Mucosa of stomach (tissue), 1 donor: ENCODE results near the gene S100A7A.
"Not testable (repeated sequence)": the region's sequence is repeated elsewhere in the genome, so short reads cannot be mapped to it uniquely, and the experiment has no call there.

Experiments used
- H3K27me3 ChIP-seq: one replicate; pipeline ENCODE4 v1.7.0; 2013; ENCODE audit warnings: mild to moderate bottlenecking, low read length; ENCODE audit not compliant: control insufficient read depth, insufficient read depth
- H3K36me3 ChIP-seq: one replicate; pipeline ENCODE4 v1.7.0; 2013; ENCODE audit warnings: low read length; ENCODE audit not compliant: control insufficient read depth, insufficient read depth
- H3K4me1 ChIP-seq: one replicate; pipeline ENCODE4 v1.7.0; 2013; ENCODE audit warnings: mild to moderate bottlenecking, low read length; ENCODE audit not compliant: control insufficient read depth, insufficient read depth
- H3K4me3 ChIP-seq: one replicate; pipeline ENCODE4 v1.7.0; 2013; ENCODE audit warnings: low read length
- H3K9ac ChIP-seq: one replicate; pipeline ENCODE4 v1.7.0; 2013; ENCODE audit warnings: mild to moderate bottlenecking, low read length, moderate library complexity
- H3K9me3 ChIP-seq: one replicate; pipeline ENCODE4 v1.7.0; 2013; ENCODE audit warnings: mild to moderate bottlenecking, low read length, moderate library complexity; ENCODE audit not compliant: control insufficient read depth
- donor health status: Pancreatic carcinoma.

Gene S100A7A

DNA sequence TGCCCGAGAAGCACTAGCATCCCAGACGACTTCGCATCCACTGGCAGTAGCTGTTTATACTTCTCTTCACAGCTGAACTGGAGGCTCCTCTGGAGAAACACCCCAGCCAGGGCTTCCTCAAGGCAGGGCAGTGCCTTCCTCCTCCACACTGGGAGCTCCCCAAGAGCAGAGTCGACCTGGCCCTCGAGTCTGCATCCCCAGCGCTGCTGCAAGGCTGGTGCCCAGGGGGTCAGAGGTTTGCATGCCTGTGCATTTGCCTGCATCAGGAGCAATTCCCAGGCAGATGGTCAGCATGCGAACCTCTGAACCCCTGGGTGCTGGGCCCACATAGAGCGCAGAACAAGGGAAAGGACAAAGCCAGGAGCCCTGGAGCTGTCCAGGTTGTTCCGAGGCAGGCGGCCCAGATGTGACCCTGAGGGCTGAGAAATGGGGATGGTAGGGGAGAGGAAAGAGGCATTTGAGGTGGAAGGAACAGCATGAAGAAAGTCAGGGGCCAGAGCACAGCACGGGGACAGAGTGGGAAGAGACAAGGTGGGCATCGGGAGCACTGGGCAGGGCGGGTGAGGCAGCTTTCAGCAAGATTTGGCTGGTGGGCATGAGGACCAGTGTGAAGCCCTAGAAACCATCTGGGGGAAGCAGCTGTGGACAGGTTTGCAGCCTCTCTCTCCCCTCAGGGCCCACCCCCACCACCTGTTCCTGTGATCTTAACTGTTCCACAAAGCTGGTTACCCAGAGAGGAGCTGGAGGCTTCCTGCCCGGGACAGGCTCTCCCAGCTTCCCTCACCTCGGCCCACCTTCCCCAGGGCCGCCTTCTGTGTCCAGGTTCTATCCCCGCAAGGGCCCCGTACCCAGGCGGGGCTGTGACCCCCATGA lies 19.0 kb upstream of the S100A7A start:
- Histone ChIP-seq H3K27me3 (no peaks in the 10 kb centered on the region), H3K4me3 (no peak overlapping the region)

DNA sequence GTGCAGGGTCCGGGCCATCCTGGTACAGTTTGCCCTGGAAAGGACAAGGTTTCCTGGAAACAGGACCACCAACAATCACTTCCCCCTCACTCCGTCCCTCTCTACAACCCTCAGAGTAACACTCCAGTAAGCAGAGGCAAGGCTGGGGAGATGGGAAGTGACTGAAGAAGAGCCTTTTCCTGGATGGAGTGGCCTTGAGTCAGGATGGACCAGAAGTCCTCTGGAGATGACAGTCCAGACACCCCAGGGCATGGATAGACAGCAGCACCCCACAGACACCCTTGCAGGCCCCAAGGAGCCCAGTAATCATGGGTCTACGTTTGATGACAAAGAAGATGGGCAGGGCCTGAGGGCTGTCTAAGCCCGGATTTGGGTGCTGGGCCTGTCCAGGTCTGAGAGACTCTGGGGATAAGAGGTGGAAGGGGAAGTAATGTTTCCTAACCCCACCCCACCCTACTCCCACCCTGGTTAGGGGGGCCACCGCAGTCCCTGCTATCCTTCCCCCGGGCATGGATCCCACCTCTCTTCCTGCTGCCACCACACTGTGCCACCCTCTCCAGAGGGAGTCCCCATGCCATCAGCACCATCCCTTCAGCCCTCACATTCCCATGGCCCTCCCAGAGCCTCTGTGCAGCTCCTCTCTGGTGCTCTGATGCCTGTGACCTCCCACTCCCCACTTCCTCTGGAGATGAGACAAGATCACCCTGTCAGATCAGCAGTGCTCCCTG lies 18.2 kb upstream of the S100A7A start:
- no peaks in the 10 kb centered on the region for H3K4me1 ChIP-seq
- no peaks in the 10 kb centered on the region for H3K27me3 ChIP-seq
- no peaks in the 10 kb centered on the region for H3K36me3 ChIP-seq
- H3K4me3 ChIP-seq, result no peak overlapping the region
- H3K9me3 ChIP-seq, result no peaks in the 10 kb centered on the region
- no peak overlapping the region for H3K9ac ChIP-seq

More for the DNA sequence above, 19.0 kb upstream of the S100A7A start:
- no peaks in the 10 kb centered on the region for H3K36me3 ChIP-seq
- no peak overlapping the region for H3K9ac ChIP-seq
- no peaks in the 10 kb centered on the region for H3K4me1 ChIP-seq
- no peaks in the 10 kb centered on the region for H3K9me3 ChIP-seq

DNA sequence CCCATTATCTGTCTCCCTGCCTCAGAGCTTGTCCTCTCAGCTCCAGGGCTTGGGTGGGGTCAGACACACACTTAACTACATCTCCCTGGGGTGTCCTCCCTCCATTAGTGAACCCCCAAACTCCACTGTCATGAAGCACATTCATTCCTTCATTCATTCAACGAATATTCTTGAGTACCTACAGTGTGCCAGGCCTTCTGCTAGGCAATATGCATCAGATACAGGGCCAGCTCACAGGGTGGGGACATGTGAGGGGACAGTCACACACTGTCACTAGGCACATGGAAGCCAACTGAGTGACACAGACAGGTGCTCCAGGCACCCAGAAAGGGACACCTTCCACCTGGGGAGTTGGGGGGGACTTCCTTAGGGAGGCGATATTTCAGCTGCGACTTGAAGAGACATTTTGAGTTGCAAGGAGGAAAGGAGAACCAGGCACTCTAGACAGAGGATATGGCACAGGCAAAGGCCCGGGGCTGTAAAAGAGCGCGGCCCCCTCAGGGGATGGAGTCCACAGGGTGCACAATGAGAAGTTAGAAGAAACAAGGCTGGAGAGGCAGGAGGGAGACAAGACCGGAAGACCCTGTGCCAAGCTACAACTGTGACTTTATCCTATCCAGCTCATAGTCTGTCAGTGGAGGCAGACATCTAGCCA lies 16.8 kb upstream of the S100A7A start:
- Histone ChIP-seq H3K36me3 (no peaks in the 10 kb centered on the region), H3K27me3 (no peaks in the 10 kb centered on the region), H3K9me3 (no peaks in the 10 kb centered on the region), H3K9ac (no peak overlapping the region), H3K4me1 (no peaks in the 10 kb centered on the region), H3K4me3 (no peak overlapping the region)

DNA sequence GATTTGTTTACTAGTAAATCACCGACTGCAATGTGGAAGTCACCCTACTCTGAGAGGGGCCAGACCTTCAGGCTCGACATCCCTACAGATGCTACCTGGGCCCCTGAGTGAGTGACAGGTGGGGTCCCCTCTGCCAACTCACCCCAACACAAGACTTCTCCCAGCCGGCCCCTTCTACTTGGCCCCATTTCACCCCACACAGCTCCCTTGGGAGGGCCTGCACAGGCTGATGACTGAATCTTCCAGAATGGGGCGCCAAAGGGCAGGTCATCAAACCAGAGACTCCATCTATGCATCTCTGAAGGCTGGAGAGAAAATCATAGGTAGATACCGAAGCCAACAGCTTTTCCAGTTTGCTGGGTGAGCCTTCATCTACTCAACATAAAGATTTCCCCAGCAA lies 16.1 kb upstream of the S100A7A start:
- Histone ChIP-seq H3K4me1 (no peaks in the 10 kb centered on the region), H3K27me3 (no peaks in the 10 kb centered on the region), H3K36me3 (no peaks in the 10 kb centered on the region), H3K9me3 (no peaks in the 10 kb centered on the region), H3K4me3 (no peak overlapping the region), H3K9ac (no peak overlapping the region)

DNA sequence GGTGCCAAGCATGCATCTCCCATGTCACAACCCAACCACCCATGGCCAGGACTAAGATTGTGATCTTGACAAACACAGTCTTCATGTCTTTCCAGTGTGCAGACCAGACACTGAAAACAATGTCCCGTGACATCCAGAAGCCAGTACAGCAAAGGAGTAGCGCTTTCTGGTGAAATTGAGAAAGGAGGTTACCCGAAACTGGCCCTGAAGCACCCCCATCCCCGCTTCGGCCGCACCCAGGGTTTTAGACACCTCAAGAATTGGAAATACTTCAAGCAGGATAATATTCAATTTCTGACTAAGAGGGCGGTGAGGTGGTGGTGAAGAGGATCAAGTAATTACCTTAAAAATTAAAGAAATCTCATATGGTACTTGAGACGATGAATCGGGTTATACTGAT lies 14.9 kb upstream of the S100A7A start:
- Histone ChIP-seq H3K36me3 (no peaks in the 10 kb centered on the region), H3K4me1 (no peaks in the 10 kb centered on the region), H3K9ac (no peak overlapping the region), H3K9me3 (no peaks in the 10 kb centered on the region), H3K4me3 (no peak overlapping the region), H3K27me3 (no peaks in the 10 kb centered on the region)

DNA sequence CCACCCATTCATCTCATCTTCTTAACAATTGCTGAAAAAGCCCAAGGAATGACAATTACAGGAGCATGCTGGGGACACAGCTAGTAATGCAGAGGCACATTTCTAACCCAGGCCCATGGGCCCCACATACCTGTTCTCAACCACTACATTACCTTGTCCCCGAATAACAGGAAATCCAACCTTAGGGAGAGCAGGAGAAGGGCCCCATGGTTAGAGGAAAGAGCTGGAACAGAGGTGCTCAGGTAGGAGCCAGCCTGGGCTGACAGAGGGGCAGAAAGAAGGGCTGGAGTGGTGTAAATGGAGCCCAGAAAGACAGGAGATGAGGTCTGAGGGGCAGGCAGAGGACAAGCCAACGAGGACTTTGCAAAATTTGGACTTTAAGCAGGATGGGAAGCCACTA lies 14.1 kb upstream of the S100A7A start:
- Histone ChIP-seq H3K4me1 (no peaks in the 10 kb centered on the region), H3K4me3 (no peak overlapping the region), H3K27me3 (no peaks in the 10 kb centered on the region), H3K9ac (no peak overlapping the region), H3K9me3 (no peaks in the 10 kb centered on the region), H3K36me3 (no peaks in the 10 kb centered on the region)

DNA sequence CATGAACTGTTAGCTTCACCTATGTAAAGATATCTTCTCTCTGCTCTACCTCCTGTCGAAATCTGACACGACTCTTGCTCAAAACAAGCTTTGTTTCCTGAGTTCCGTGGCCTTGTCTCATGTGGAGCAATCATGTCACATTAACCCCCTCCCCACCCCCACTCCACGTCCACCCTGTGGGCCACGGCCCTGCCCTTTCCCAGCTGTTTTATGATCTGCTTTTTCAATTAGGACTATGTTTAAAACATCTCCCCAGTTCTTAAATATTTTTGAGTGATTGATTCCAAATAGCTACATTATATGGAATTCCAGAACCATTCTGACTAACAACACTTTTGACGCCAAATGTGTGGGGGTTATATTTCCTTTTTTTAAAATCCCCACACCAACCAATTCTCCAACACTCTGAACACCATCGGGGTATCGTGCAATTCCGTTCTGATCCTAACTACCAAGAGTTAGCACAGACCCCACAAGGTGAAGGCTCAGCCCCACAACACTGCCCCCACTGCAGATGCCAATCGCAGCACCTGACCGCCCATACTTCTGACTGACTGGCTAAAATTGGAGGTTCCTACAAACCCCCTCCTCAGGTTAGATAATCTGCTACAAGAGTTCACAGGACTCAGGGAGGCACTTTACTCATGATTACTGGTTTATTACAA lies 12.8 kb upstream of the S100A7A start:
- Histone ChIP-seq H3K4me3 (no peak overlapping the region), H3K4me1 (no peaks in the 10 kb centered on the region), H3K9me3 (no peaks in the 10 kb centered on the region)

DNA sequence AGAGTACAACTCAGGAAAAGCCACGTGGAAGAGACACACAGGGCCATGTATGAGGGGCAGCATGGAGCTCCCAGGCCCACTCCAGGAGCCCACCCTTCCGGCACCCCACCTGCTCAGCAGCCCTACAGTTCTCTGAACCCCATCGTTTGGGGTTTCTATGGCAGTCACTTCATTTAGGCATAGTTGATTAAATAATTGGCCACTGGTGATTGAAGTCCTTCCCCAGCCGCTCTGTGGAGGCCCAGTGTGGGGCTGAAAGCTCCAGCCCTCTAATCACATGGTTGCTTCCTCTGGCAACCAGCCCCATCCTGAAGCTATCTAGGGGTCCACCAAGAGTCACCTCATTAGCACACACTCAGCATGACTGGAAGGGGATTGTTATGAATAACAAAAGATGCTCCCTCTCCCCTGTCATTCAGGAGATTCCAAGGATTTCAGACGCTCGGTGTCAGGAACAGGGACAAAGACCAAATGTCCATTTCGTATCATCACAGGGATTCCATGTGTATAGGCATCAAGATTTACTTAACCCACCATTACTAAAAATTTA lies 12.2 kb upstream of the S100A7A start:
- no peaks in the 10 kb centered on the region for H3K27me3 ChIP-seq
- no peaks in the 10 kb centered on the region for H3K9me3 ChIP-seq
- no peaks in the 10 kb centered on the region for H3K4me1 ChIP-seq

More for the DNA sequence above, 12.8 kb upstream of the S100A7A start:
- H3K36me3 ChIP-seq, result no peaks in the 10 kb centered on the region
- no peak overlapping the region for H3K9ac ChIP-seq
- no peaks in the 10 kb centered on the region for H3K27me3 ChIP-seq

DNA sequence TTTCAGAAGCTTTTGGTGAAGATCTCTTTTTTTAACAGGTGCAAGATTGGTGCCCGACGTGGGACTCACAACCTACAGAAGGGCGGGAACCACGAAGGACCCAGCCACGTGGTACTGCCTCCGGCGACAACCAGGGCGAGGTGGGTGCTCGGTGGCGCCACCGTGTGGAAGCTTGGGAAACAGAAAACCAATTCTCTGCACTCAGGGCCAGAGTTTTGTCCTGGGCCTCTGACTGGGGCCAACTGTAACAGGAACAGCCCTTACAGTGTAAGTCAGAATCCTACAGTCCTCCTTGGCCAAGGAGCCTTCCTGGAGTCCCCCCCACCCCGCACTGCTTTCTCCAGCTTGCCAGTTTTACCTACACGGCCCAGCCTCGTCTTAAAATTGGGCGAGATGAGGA lies 11.6 kb upstream of the S100A7A start:
- H3K36me3 ChIP-seq, result no peaks in the 10 kb centered on the region
- no peak overlapping the region for H3K4me3 ChIP-seq
- H3K9me3 ChIP-seq, result no peaks in the 10 kb centered on the region
- H3K9ac ChIP-seq, result no peak overlapping the region
- no peaks in the 10 kb centered on the region for H3K4me1 ChIP-seq
- H3K27me3 ChIP-seq, result no peaks in the 10 kb centered on the region

More for the DNA sequence above, 12.2 kb upstream of the S100A7A start:
- no peak overlapping the region for H3K4me3 ChIP-seq
- H3K36me3 ChIP-seq, result no peaks in the 10 kb centered on the region
- no peak overlapping the region for H3K9ac ChIP-seq

DNA sequence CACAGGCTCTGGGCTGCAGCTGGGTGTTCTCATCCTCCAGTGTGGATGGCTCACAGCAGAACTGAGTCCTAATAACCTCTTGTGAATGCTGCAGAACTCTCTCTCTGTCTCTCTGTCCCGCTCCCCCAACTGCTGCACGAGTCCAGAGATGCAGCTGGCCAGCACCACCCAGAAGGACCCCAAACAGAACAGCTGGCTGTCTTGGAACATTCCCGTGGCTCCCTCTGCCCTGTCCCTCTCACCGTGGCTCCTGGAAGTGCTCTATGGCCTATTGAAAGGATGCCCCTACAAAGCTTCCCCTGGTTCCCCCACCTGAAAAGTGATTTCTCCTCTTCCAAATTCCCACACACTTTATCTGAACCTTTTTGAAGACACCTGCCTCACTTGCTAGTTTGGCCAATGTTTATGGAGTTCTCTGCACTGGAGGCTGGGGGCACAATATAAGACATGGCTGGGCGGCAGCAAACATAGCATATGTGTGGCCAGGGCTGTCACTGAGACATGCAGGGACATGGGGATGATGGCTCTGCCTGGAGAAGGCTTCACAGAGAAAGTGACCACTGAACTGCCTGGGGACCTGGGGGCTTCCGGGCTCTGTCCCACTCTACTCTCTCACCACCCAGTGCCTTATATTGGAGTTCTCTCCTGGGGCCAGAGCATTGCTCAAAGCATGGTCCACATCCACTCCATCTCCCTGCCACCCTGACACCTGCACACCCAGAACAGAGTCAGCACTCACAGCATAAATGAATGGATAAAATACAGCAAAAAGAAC lies 10.3 kb upstream of the S100A7A start:
- H3K36me3 ChIP-seq, H3K27me3 ChIP-seq, H3K9ac ChIP-seq, H3K9me3 ChIP-seq, H3K4me1 ChIP-seq, H3K4me3 ChIP-seq: not testable (repeated sequence)

DNA sequence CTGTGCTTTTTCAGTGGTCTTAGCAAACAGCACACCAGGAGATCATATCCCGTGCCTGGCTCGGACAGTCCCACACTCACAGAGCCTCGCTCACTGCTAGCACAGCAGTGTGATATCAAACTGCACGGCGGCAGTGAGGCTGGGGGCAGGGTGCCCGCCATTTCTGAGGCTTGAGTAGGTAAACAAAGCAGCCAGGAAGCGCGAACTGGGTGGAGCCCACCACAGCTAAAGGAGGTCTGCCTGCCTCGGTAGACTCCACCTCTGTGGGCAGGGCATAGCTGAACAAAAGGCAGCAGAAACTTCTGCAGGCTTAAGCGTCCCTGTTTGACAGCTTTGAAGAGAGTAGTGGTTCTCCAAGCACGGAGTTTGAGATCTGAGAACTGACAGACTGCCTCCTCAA lies 9.0 kb upstream of the S100A7A start:
- not testable (repeated sequence) for H3K4me1 ChIP-seq

More for the DNA sequence above, 9.0 kb upstream of the S100A7A start:
- not testable (repeated sequence) for H3K9ac ChIP-seq, H3K4me3 ChIP-seq, H3K9me3 ChIP-seq, H3K36me3 ChIP-seq, H3K27me3 ChIP-seq
